Measurements from ENCODE around the gene RAMP2. TPM values are rescaled to one million over a fixed set of nuclear protein-coding genes. Genes with fewer than 3 reads are reported as not detected.
"Not testable (repeated sequence)": the region's sequence is repeated elsewhere in the genome, so short reads cannot be mapped to it uniquely, and the experiment has no call there.

RAMP2 gene, protein sequence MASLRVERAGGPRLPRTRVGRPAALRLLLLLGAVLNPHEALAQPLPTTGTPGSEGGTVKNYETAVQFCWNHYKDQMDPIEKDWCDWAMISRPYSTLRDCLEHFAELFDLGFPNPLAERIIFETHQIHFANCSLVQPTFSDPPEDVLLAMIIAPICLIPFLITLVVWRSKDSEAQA
- total RNA-seq, result 10 to 100 TPM; 11.0 to 32.3 TPM

DNA sequence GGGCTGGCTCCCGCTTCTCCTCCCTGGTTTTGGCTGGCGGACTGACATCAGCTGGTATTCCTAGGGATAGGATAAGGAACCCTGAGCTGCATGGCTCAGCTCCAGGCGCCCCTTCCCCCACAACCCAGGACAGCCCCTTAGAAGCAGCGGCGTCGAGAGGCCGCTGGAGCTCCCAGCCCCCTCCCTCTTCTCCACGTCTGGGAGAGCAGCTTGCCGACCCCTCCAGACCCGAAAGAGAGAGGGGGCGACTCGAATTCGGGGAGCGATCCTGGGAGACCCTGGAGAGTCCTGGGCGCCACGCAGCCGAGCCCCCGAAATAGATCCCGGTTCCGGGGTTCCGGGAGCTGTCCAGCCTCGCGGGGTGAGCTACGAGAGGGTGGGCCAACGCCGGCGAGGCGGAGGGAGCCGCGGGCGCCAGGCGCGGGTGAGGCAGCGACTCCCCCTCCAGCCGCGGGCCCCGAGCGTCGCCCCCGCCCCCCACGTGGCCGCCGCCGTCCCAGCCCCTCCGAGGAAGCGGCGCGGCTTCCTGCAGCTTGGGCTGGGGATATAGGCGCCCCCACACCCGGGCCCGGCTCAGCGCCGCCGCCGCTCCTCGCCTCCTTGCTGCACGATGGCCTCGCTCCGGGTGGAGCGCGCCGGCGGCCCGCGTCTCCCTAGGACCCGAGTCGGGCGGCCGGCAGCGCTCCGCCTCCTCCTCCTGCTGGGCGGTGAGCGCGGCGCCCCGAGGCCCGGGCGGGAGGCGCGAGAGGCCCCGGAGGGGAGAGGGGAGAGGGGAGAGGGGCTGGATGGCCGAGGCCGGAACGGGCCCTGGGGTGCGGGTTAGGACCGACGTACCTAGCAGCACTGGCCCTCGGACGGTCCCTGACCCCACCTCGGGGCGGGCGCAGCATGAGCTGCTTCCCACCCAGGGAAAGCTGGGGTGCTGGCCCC lies at the start of gene RAMP2:
TSS of gene RAMP2 (plus strand) at position 576 of the 930 bp plus-strand sequence. CDS start at position 611, 35 bp downstream.
- peak within 1 kb of the TSS; percentile 72 for H3K4me3 ChIP-seq
- no peak for DNase-seq (ENCODE audit: low spot score)

DNA sequence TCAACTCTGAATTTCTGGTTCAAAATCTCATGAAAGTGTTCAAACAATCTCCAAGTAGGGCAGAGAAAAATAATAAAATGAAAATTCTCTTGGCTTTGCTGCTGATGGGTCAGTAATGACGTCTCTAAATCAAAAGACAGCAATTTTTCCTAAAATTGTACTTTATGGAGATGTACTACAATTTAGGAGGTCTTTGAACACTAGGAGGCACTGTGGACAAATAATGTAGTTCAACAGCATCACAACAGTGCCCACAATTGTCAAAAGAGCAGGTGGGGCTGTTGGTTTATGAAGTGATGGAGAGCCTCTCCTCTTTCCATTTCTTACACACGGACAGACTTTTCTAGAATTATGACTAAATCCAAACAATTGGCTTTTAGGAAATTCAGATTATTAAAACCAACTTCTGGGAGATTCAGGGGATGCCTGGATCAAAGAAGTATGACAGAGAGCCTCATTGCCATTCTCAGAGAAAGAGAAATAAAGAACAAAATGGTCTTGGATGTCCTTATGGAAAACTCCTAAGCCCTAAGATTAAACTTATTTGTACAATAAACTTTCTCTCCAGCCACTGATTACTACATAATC lies 39.9 kb upstream of the RAMP2 start:
- TF ChIP-seq, protein P1, sequence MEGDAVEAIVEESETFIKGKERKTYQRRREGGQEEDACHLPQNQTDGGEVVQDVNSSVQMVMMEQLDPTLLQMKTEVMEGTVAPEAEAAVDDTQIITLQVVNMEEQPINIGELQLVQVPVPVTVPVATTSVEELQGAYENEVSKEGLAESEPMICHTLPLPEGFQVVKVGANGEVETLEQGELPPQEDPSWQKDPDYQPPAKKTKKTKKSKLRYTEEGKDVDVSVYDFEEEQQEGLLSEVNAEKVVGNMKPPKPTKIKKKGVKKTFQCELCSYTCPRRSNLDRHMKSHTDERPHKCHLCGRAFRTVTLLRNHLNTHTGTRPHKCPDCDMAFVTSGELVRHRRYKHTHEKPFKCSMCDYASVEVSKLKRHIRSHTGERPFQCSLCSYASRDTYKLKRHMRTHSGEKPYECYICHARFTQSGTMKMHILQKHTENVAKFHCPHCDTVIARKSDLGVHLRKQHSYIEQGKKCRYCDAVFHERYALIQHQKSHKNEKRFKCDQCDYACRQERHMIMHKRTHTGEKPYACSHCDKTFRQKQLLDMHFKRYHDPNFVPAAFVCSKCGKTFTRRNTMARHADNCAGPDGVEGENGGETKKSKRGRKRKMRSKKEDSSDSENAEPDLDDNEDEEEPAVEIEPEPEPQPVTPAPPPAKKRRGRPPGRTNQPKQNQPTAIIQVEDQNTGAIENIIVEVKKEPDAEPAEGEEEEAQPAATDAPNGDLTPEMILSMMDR (IDR thresholded peaks at IDR 0.05), result peak; percentile 57
- no peak for DNase-seq (ENCODE audit: low spot score)
- Histone ChIP-seq H3K4me1 (ENCODE audit: control insufficient read depth in 1 of 2, low read depth in 2 of 2) (no peaks in the 10 kb centered on the region), H3K36me3 (peaks cover 65% of the 10 kb centered on the region), H3K27me3 (replicated peaks; ENCODE audit: insufficient read depth) (no peaks in the 10 kb centered on the region), H3K27ac (no peak overlapping the region), H3K9me3 (no peaks in the 10 kb centered on the region), H3K4me3 (no peak overlapping the region)
- ATAC-seq (ENCODE audit: insufficient number of reproducible peaks, low FRiP score, low read depth), result no peak

More for the DNA sequence above, at the start of gene RAMP2:
- H3K27ac ChIP-seq, result no peak within 1 kb of the TSS
- TF ChIP-seq, protein P1 (IDR thresholded peaks at IDR 0.05), result no peak
- peaks cover 9% of the 10 kb centered on the region for H3K27me3 ChIP-seq (replicated peaks; ENCODE audit: insufficient read depth)
- H3K36me3 ChIP-seq, result no peaks in the 10 kb centered on the region
- H3K9me3 ChIP-seq, result no peaks in the 10 kb centered on the region
- ATAC-seq (ENCODE audit: insufficient number of reproducible peaks, low FRiP score, low read depth), result no peak
- peaks cover 3 to 14% of the 10 kb centered on the region in 2 donors for H3K4me1 ChIP-seq (ENCODE audit: control insufficient read depth in 1 of 2, low read depth in 2 of 2)

DNA sequence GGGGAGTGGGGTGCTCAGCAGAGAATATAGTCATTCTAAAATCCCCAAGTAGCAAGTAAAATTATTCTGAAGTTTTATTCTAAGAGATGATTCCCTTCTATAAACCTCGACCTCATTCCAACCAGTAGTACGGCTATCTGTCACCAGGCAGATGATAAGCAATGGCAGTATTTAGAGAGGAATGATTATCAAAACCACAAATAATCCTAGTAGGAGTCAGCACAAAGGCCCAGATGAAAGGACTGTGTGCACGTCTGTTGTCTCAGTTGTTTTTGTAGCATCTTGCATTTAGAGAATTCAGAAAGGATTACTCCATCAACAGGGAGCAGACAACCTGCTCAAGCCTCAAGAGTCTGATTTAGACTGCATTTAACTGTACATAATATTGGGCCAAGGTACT lies 37.4 kb upstream of the RAMP2 start:
- no peak overlapping the region for H3K4me3 ChIP-seq
- no peaks in the 10 kb centered on the region for H3K27me3 ChIP-seq (replicated peaks; ENCODE audit: insufficient read depth)
- H3K9me3 ChIP-seq, result no peaks in the 10 kb centered on the region
- no peak overlapping the region for H3K27ac ChIP-seq
- TF ChIP-seq, protein P1 (IDR thresholded peaks at IDR 0.05), result no peak
- peaks cover 67% of the 10 kb centered on the region for H3K36me3 ChIP-seq
- ATAC-seq (ENCODE audit: insufficient number of reproducible peaks, low FRiP score, low read depth) (no peak), DNase-seq (ENCODE audit: low spot score) (no peak)
- no peaks in the 10 kb centered on the region for H3K4me1 ChIP-seq (ENCODE audit: control insufficient read depth in 1 of 2, low read depth in 2 of 2)

DNA sequence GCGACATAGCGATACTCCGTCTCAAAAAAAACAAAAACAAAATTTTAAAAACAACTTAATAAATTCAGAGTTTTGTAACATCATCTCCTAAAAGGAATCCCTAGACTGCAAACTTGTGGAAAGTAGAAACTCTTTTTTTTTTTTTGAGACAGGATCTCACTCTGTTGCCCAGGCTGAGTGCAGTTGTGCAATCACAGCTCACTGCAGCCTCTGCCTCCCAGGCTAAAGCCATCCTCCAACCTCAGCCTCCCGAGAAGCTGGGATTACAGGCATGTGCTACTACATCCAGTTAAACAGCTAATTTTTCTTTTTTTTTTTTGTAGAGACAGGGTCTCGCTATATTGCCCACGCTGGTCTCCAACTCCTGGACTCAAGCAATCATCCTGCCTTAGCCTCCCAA lies 35.9 kb upstream of the RAMP2 start:
- H3K9me3 ChIP-seq, result no peaks in the 10 kb centered on the region
- ATAC-seq (ENCODE audit: insufficient number of reproducible peaks, low FRiP score, low read depth), result no peak
- peaks cover 60% of the 10 kb centered on the region for H3K36me3 ChIP-seq
- no peak overlapping the region for H3K4me3 ChIP-seq
- H3K27ac ChIP-seq, result no peak overlapping the region
- no peaks in the 10 kb centered on the region for H3K27me3 ChIP-seq (replicated peaks; ENCODE audit: insufficient read depth)
- TF ChIP-seq, protein P1 (IDR thresholded peaks at IDR 0.05), result no peak
- H3K4me1 ChIP-seq (ENCODE audit: control insufficient read depth in 1 of 2, low read depth in 2 of 2), result no peaks in the 10 kb centered on the region
- no peak for DNase-seq (ENCODE audit: low spot score)

DNA sequence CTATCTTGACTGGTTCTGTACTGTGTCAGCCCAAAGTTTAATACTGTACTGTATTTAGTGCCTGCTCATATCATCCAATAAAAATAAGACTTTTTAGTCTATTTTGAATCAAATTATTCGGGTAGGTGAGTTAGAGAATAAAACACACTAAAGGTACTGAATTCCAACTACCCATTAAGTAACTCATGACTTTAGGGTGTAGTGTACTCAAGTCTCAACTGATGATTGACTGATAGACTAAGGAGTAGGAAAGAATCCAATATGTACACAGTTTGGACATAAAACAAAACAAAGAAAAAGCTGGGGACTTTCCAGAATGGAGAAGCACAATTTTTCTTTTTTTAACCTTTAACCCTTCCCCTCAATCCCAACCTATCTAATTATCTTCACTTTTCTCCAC lies 20.3 kb upstream of the RAMP2 start:
- H3K4me1 ChIP-seq (ENCODE audit: control insufficient read depth in 1 of 2, low read depth in 2 of 2), result peaks cover 6 to 13% of the 10 kb centered on the region in 2 donors
- H3K27ac ChIP-seq, result no peak overlapping the region

DNA sequence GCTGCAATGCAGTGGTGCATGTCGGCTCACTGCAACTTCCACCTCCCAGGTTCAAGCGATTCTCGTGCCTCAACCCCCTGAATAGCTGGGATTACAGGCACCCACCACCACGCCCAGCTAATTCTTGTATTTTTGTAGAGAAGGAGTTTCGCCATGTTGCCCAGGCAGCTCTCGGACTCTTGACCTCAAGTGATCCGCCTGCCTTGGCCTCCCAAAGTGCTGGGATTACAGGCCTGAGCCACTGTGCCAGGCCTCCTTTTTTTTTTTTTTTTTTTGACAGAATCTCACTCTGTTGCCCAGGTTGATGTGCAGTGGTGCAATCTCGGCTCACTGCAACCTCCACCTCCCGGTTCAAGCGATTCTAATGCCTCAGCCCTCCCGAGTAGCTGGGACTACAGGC lies 18.1 kb upstream of the RAMP2 start:
- H3K4me1 ChIP-seq (ENCODE audit: control insufficient read depth in 1 of 2, low read depth in 2 of 2), result peaks cover 6 to 13% of the 10 kb centered on the region in 2 donors
- H3K27ac ChIP-seq; H3K36me3 ChIP-seq; DNase-seq (ENCODE audit: low spot score); H3K4me3 ChIP-seq; H3K9me3 ChIP-seq; H3K27me3 ChIP-seq (replicated peaks; ENCODE audit: insufficient read depth); ATAC-seq (ENCODE audit: insufficient number of reproducible peaks, low FRiP score, low read depth): not testable (repeated sequence)

More for the DNA sequence above, 20.3 kb upstream of the RAMP2 start:
- Histone ChIP-seq H3K27me3 (replicated peaks; ENCODE audit: insufficient read depth) (no peaks in the 10 kb centered on the region), H3K36me3 (no peaks in the 10 kb centered on the region), H3K4me3 (no peak overlapping the region), H3K9me3 (no peaks in the 10 kb centered on the region)
- TF ChIP-seq, protein P1 (IDR thresholded peaks at IDR 0.05), result no peak
- ATAC-seq (ENCODE audit: insufficient number of reproducible peaks, low FRiP score, low read depth) (no peak), DNase-seq (ENCODE audit: low spot score) (no peak)

All from thoracic aorta (tissue), 2 donors.